ENCODE data around the gene BZW1.
A peak's percentile ranks its signal among the peaks of the same experiment; 100 is the strongest.
"Not testable (repeated sequence)": the region's sequence is repeated elsewhere in the genome, so short reads cannot be mapped to it uniquely, and the experiment has no call there.

BZW1 gene

GRCh38 chr2:200790185-200790584 is 21.5 kb upstream of the BZW1 start:
- DNase-seq = no peak

GRCh38 chr2:200791905-200792304 is 19.8 kb upstream of the BZW1 start:
- DNase-seq = no peak

- DNase-seq = no peak
Observed at GRCh38 chr2:200794143-200794542, 17.6 kb upstream of the BZW1 start.

- DNase-seq = no peak
Observed at GRCh38 chr2:200795028-200795440, 16.7 kb upstream of the BZW1 start.

GRCh38 chr2:200796561-200796960 is 15.1 kb upstream of the BZW1 start:
- no peak for DNase-seq

- no peak for DNase-seq
Observed at GRCh38 chr2:200797242-200797770, 14.4 kb upstream of the BZW1 start.

- DNase-seq = no peak
Observed at GRCh38 chr2:200798514-200798913, 13.2 kb upstream of the BZW1 start.

- DNase-seq = no peak
Observed at GRCh38 chr2:200800458-200800857, 11.3 kb upstream of the BZW1 start.

- DNase-seq = not testable (repeated sequence)
Observed at GRCh38 chr2:200801431-200801830, 10.3 kb upstream of the BZW1 start.

GRCh38 chr2:200809506-200810251 is 2.0 kb upstream of the BZW1 start:
- DNase-seq = no peak

GRCh38 chr2:200810252-200810997 is 1.3 kb upstream of the BZW1 start:
- DNase-seq = no peak

- peak in 2 of 56 donors; percentile 34 to 94 for DNase-seq
Observed at GRCh38 chr2:200810998-200811332, 745 bp upstream of the BZW1 start.

- peak in 50 of 56 donors; percentile 3 to 76 (median 42) for DNase-seq
Observed at GRCh38 chr2:200812122-200813022, 662 bp downstream of the BZW1 start.

- DNase-seq = no peak
Observed at GRCh38 chr2:200814276-200814815, 2.6 kb downstream of the BZW1 start.

GRCh38 chr2:200814917-200815316 is 3.2 kb downstream of the BZW1 start:
- no peak for DNase-seq

GRCh38 chr2:200818732-200819131 is 7.0 kb downstream of the BZW1 start:
- not testable (repeated sequence) for DNase-seq

GRCh38 chr2:200820573-200821234 is 9.0 kb downstream of the BZW1 start:
- DNase-seq = no peak

- DNase-seq = no peak
Observed at GRCh38 chr2:200821686-200822245, 10.1 kb downstream of the BZW1 start.

GRCh38 chr2:200828104-200828503 is 16.4 kb downstream of the BZW1 start:
- no peak for DNase-seq

- DNase-seq = no peak
Observed at GRCh38 chr2:200828572-200829257, 17.0 kb downstream of the BZW1 start.
